ENCODE data around the gene TMEM255B. TPM values are rescaled to one million over a fixed set of nuclear protein-coding genes. Genes with fewer than 3 reads are reported as not detected.

Gene TMEM255B
- total RNA-seq, 1 experiment from 2014 or later = 7.0 TPM

- intact Hi-C loops (cut with micrococcal nuclease) = no loop called here
- BruUV-seq (replicated peaks) = no TSS peak
- no peak overlapping the region for H3K27ac Mint-ChIP-seq (ENCODE audit: low read depth, unreplicated experiment)
- TF ChIP-seq CTCF (IDR thresholded peaks at IDR 0.05; ENCODE audit: unreplicated experiment) = no peak
- no peaks in the 10 kb centered on the region for H3K27me3 Mint-ChIP-seq (ENCODE audit: insufficient read depth, unreplicated experiment)
- H3K4me3 Mint-ChIP-seq (ENCODE audit: unreplicated experiment) = no peak overlapping the region
- H3K4me1 Mint-ChIP-seq (ENCODE audit: insufficient read depth, unreplicated experiment) = no peaks in the 10 kb centered on the region
- H3K36me3 Mint-ChIP-seq (ENCODE audit: insufficient read depth, unreplicated experiment) = no peaks in the 10 kb centered on the region
- ChIA-PET POLR2A (no interaction called here), CTCF (no interaction called here)
- no peaks in the 10 kb centered on the region for H3K9me3 Mint-ChIP-seq (ENCODE audit: unreplicated experiment)
- no peak for DNase-seq (ENCODE audit: unreplicated experiment)
These were observed 47.5 kb downstream of the TMEM255B start for GRCh38 chr13:113806526-113806925.

- ChIA-PET CTCF (no interaction called here), POLR2A (no interaction called here)
- no peak overlapping the region for H3K27ac Mint-ChIP-seq (ENCODE audit: low read depth, unreplicated experiment)
These were observed 49.2 kb downstream of the TMEM255B start for GRCh38 chr13:113808058-113808834.

GRCh38 chr13:113809934-113810333, 50.9 kb downstream of the TMEM255B start:
- intact Hi-C loops (cut with micrococcal nuclease) = no loop called here
- CTCF ChIA-PET = interaction anchor here (0.8 kb wide), 1 partner anchor 111 kb away, joined by 4 read pairs; no protein-coding TSS in a partner anchor
- H3K36me3 Mint-ChIP-seq (ENCODE audit: insufficient read depth, unreplicated experiment) = no peaks in the 10 kb centered on the region

More at GRCh38 chr13:113808058-113808834, 49.2 kb downstream of the TMEM255B start:
- DNase-seq (ENCODE audit: unreplicated experiment) = no peak
- no peaks in the 10 kb centered on the region for H3K9me3 Mint-ChIP-seq (ENCODE audit: unreplicated experiment)
- no peaks in the 10 kb centered on the region for H3K4me1 Mint-ChIP-seq (ENCODE audit: insufficient read depth, unreplicated experiment)
- H3K36me3 Mint-ChIP-seq (ENCODE audit: insufficient read depth, unreplicated experiment) = no peaks in the 10 kb centered on the region
- no TSS peak for BruUV-seq (replicated peaks)
- H3K4me3 Mint-ChIP-seq (ENCODE audit: unreplicated experiment) = no peak overlapping the region
- H3K27me3 Mint-ChIP-seq (ENCODE audit: insufficient read depth, unreplicated experiment) = no peaks in the 10 kb centered on the region
- intact Hi-C loops (cut with micrococcal nuclease) = no loop called here
- TF ChIP-seq CTCF (IDR thresholded peaks at IDR 0.05; ENCODE audit: unreplicated experiment) = no peak

GRCh38 chr13:113810640-113811039, 51.6 kb downstream of the TMEM255B start:
- intact Hi-C loops (cut with micrococcal nuclease) = no loop called here
- no TSS peak for BruUV-seq (replicated peaks)
- no peak for TF ChIP-seq CTCF (IDR thresholded peaks at IDR 0.05; ENCODE audit: unreplicated experiment)

More at GRCh38 chr13:113809934-113810333, 50.9 kb downstream of the TMEM255B start:
- POLR2A ChIA-PET = interaction anchor here (0.6 kb wide), 1 partner anchor 239 kb away, joined by 3 read pairs; no protein-coding TSS in a partner anchor
- TF ChIP-seq CTCF (IDR thresholded peaks at IDR 0.05; ENCODE audit: unreplicated experiment) = no peak
- no peaks in the 10 kb centered on the region for H3K9me3 Mint-ChIP-seq (ENCODE audit: unreplicated experiment)
- no peak overlapping the region for H3K27ac Mint-ChIP-seq (ENCODE audit: low read depth, unreplicated experiment)
- no peaks in the 10 kb centered on the region for H3K27me3 Mint-ChIP-seq (ENCODE audit: insufficient read depth, unreplicated experiment)
- no peak for DNase-seq (ENCODE audit: unreplicated experiment)
- no peak overlapping the region for H3K4me3 Mint-ChIP-seq (ENCODE audit: unreplicated experiment)
- peaks cover 2% of the 10 kb centered on the region for H3K4me1 Mint-ChIP-seq (ENCODE audit: insufficient read depth, unreplicated experiment)
- BruUV-seq (replicated peaks) = no TSS peak

More at GRCh38 chr13:113810640-113811039, 51.6 kb downstream of the TMEM255B start:
- peaks cover 8% of the 10 kb centered on the region for H3K4me1 Mint-ChIP-seq (ENCODE audit: insufficient read depth, unreplicated experiment)
- POLR2A ChIA-PET = no interaction called here
- no peaks in the 10 kb centered on the region for H3K9me3 Mint-ChIP-seq (ENCODE audit: unreplicated experiment)
- H3K36me3 Mint-ChIP-seq (ENCODE audit: insufficient read depth, unreplicated experiment) = no peaks in the 10 kb centered on the region
- H3K4me3 Mint-ChIP-seq (ENCODE audit: unreplicated experiment) = no peak overlapping the region
- no peaks in the 10 kb centered on the region for H3K27me3 Mint-ChIP-seq (ENCODE audit: insufficient read depth, unreplicated experiment)
- CTCF ChIA-PET = no interaction called here
- no peak for DNase-seq (ENCODE audit: unreplicated experiment)
- no peak overlapping the region for H3K27ac Mint-ChIP-seq (ENCODE audit: low read depth, unreplicated experiment)

Measured in MCF 10A (cell line).